Gastroesophageal sphincter (tissue), 3 donors: ENCODE measurements around the gene CYB561.

Experiments used
- CTCF ChIP-seq, 4 experiments: fragments of 200-600 bp in 2 of 4; fragments of 450-650 bp in 2 of 4; sonication (generic) in 1 of 4; IDR thresholded peaks; one replicate each; pipeline ENCODE4 v1.5.1; 2017 to 2019; ENCODE audit warnings: antibody characterized with exemption in 4 of 4, mild to moderate bottlenecking in 2 of 4, moderate library complexity in 2 of 4
- POLR2A ChIP-seq, 2 donors: fragments of 450-650 bp; IDR thresholded peaks; one replicate each; pipeline ENCODE4 v1.6.1; 2017; ENCODE audit warnings: antibody characterized with exemption in 2 of 2, mild to moderate bottlenecking in 2 of 2, moderate library complexity in 1 of 2

- TF ChIP-seq POLR2A (IDR thresholded peaks at IDR 0.05) (no peak), CTCF (IDR thresholded peaks at IDR 0.05) (no peak)
Measured at GRCh38 chr17:63482509-63482908, 36.4 kb upstream of the CYB561 start.
